SK-N-SH (cell line): ENCODE results near the gene MVB12B.

Experiments
- CTCF ChIP-seq: fragments of 200-600 bp; sonication (generic); IDR thresholded peaks from 2 replicates; pipeline ENCODE4 v1.6.1; 2017; ENCODE audit warnings: antibody characterized with exemption, mild to moderate bottlenecking, moderate library complexity
- EZH2phosphoT487 ChIP-seq: fragments of 200-600 bp; sonication (generic); IDR thresholded peaks from 2 replicates; pipeline ENCODE4 v1.6.1; 2017; ENCODE audit warnings: low read depth, mixed run types, mild to moderate bottlenecking, antibody characterized with exemption, moderate library complexity, borderline replicate concordance
- GATA2 ChIP-seq: sonication (generic); formaldehyde crosslinking; IDR thresholded peaks from 2 replicates; pipeline ENCODE4 v1.5.0; 2020; ENCODE audit warnings: mild to moderate bottlenecking, missing genetic modification reagents
- POLR2AphosphoS5 ChIP-seq: IDR thresholded peaks from 2 replicates; pipeline ENCODE4 v1.6.1; 2012; ENCODE audit warnings: low read depth, low read length
- SMC3 ChIP-seq: IDR thresholded peaks from 2 replicates; pipeline ENCODE4 v1.6.1; 2012; ENCODE audit warnings: low read depth, low read length, improper control_type of control experiment

- no peak for TF ChIP-seq SMC3
- no peak for TF ChIP-seq CTCF
- no peak for TF ChIP-seq EZH2phosphoT487
- no peak for TF ChIP-seq POLR2AphosphoS5
- TF ChIP-seq GATA2, result no peak
Measured at GRCh38 chr9:126400571-126400970, 73.9 kb downstream of the MVB12B start.
